NCI-H226 (cell line): ENCODE data around the gene LECT2.

Source experiments
- DNase-seq: peaks from one replicate; pipeline ENCODE4 v3.0.0-alpha.2; 2015

Gene LECT2

DNA sequence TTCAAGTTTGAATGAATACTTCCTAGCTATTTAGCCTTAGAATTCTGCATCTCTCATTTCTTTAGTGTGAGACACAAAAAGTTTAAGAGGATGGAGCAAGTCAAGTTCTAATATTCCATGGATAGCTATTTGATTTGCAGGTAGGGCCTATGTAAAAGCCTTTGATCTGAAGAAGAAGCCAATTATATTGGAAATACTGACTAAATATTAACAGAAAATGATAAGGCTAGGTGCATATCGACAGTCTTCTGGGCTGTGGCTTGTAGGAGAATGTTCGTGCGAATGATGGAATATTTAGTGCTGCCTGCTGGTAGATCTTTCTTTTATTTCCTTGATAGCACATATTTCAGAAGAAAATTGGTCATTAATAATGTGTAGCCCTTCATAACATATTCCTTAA, at the start of gene LECT2:
Gene LECT2, minus strand, starts transcription at position 85 of the 400 bp plus-strand sequence. CDS start 150 bp downstream, outside the sequence.
- DNase-seq = no peak

DNA sequence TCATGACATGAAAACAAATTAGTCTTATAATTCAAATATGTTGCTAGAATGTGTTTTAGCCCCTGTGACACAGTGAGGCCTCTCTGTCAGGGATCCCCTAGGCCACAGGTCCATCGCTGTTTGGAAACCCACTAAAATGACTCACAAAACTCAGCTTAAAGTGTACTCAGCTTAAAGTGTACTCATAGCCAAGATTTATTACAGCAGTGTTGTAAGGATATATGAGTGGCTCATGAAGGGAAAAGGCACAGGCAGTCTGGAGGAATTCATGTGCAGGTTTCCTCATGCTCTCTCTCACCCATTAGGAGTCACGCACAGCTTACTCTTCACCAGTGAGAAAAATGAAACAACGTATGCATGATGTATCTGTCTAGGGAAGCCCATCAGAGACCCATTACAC, 49.7 kb upstream of the LECT2 start:
- DNase-seq = peak; percentile 56

DNA sequence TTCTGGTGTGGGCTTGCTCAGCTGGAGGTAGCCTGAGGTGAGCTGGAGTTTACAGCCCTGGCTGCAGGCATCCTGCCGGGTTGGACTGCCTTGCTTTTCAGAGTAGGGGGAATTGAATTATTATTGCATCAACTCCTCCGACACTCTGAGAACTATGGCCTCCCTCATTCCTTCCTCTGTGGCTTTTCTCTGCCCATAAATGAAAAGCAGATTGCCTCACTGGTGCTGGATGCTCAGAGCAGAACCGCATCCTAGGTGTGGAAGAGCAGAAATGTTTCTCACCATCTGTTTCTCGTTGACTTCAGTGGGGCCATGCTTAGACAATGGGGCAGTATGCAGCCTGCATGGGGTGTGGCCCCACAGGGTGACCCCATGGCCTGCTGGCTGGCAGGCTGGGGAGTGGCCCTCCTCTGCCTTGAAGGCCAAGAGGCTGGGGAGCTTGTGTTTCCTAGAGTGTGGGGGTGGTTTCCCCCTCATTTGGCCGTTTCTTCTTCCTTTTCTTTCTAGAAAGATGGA, 46.7 kb upstream of the LECT2 start:
- DNase-seq = no peak

DNA sequence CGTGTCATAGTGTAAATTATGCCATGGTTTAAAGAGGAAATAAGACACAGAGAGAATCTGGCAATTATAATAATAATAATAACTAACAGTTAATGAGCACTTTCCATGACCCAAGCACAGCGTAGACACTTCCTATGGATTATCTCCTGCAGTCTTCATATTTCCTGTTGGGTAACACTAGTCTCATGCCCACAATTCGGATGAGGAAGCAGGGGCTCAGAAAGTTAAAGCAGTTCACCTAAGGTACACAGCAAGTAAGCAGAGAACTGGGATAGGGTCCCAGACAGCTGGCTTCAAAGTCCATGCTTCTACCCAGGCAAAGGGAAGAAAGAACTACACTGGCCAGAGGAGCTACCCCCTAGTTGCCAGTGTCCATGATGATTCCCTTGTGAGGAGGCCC, 46.1 kb upstream of the LECT2 start:
- DNase-seq = no peak

DNA sequence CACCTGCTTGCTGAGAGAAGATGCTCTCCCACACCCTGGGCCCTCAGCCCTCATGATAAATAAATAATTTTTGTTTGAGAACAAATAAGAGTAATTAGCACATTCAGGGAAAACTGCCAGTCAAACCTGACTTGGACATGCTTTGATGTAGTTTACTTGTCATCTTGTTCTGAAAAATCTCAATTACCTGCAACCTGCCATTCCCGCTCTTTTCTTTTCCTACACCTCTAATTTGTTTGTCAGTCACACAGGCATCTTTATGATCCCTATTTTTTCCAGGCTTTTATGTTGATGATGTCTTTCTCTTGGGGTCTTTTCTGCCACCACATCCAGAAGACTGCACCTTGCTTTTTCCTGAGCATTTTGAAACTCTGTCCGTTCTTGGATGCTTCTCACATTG, 45.4 kb upstream of the LECT2 start:
- DNase-seq = no peak

DNA sequence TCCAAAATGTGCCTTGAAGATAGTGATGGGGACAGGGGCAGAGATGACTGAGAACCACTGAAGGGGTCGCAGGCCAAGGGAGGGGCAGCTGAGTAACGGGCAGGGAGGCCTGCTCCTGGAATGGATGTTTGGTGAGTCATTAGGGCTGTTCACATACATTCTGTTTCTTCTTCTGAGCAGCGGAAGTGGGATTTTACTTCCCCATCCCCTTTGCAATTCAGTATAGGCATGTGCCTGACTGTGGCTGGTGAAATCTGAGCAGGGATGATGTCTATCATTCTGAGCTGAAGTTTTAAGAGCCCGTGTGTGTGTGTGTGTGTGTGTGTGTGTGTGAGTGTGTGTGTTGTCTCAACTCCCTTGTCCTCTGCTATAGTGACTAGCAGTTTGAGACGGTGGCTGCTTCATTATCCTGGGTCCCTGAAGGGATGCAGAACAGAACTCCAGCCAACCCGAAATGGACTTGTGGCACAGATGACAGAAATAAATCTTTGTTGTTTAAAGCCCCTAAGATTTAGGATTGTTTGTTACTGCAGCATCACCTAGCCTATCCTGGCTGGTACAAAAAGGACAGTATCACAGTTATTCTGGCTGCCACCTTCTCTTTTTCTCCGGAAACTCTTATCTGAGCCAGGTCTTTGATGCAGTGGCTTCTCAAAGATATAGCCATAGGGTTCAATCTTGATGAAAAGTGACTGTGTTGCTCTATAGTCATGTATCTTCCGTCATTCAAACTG, 44.8 kb upstream of the LECT2 start:
- peak; percentile 63 for DNase-seq

DNA sequence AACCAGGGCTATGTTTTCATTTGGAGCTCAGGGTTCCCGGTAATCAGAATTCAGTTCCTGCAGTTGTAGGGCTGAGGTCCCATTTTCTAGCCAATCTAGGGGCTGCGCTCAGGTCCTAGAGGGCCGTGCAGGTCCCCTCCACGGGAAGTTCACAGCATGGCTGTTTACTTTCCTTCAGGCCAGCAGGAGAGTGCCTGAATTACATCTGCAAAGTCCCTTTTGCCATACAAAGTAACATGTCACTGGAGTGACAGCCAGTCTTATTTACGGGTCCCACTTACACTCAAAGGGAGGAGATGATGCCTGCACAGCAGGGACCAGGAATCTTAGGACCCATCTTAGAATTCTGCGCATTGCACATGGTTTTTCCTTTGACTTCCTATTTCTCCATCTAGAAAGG, 44.1 kb upstream of the LECT2 start:
- no peak for DNase-seq

DNA sequence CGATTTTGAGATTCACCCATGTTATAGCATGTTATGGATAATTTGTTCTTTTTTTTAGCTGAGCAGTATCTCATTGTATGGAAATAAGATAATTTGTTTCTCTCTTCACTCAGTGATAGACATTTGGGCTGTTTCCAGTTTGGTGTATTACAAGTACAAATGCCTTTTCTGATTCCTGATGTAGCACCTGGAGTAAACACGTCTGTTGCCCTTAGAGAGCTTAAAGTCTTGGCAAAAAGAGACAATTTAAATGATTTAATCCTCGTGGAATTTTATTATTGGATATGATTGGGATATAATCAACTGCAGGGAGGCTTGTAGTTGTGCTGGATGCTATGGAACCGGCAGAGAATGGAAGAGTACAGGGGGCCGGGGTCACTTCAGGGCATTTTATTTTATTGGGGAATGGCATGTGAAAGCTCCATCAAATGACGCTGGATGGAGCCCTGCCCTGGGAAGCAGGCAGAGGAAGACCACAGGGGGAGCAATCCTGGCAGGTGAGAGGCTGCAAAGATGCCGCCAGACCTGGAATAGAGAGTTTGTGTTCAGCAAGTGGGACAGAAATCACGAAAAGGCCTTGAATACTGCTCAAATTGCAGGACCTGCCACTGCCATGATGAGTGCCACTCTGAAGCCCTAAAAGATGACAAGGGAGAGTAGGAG, 43.0 kb upstream of the LECT2 start:
- DNase-seq = no peak

DNA sequence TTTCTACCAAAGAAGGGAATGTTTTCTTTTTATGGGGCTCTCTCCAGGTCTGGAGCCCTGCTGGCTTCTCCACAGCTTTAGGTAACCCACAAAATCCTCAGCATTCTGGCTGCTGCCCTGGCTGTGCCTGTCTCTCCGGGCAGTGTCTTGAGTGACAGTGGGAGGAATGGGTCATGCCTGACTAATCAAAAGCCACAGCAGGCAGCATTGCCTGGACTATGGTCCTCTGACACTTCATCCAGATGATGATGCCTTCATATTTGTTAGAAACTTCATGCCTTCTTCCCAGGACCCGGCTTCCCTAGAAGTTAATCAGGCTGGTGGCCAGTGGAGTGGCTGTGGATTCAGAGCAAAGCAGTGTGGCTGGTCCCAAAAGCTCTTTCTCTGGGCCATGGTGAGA, 41.8 kb upstream of the LECT2 start:
- no peak for DNase-seq

DNA sequence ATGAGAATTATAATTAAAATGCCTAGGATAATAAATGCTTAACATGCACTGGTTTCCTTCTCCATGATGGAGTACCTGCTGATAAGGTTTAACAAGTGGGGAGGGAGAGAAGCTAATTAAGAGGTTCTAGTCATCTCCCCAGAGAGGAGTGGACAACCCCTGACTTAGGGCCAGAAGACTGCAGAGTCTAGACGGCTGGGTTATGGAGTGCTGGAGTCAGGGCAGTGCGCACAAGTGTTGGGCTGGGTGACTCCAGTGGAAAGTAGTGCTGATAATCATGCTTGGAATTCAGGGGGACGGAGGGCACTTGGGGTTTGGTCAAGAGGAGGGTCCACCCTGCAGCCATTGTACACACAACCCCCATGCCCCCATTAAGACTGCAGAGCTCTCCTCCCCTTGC, 41.2 kb upstream of the LECT2 start:
- DNase-seq = no peak

DNA sequence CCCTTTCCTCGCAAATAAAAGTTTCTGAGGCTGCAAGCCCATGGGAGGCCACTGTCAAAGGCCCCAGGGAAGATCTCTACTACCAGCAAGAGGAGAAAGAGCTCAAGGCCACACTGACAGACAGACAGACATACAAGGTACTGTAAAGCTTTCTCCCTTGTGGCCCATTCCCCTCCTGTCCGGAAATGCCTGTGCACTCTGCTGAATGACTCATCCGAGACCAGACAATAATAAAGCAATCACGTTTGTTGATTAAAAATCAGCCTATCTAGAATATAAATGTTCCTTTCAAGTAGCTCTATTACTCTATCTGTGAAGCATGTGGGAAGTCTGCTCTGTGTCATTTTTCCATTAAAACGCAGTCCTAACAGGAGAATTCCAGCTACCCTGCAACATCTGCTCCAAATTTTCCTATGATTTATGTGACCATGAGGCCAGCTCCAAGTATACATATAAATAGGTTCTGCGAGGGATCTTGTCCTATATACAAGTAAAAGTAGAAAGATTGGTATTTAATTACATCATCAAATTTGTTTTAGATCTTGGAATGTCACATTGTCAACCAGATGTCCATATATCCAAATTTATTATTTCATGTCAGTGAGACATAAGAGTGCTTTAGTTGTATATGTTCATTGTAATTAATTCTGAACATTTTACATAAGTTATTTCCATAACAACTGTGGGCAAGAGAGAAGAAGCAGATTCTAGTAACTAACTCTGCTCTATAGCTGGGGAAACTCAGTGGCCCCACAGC, 39.3 kb upstream of the LECT2 start:
- DNase-seq = no peak

DNA sequence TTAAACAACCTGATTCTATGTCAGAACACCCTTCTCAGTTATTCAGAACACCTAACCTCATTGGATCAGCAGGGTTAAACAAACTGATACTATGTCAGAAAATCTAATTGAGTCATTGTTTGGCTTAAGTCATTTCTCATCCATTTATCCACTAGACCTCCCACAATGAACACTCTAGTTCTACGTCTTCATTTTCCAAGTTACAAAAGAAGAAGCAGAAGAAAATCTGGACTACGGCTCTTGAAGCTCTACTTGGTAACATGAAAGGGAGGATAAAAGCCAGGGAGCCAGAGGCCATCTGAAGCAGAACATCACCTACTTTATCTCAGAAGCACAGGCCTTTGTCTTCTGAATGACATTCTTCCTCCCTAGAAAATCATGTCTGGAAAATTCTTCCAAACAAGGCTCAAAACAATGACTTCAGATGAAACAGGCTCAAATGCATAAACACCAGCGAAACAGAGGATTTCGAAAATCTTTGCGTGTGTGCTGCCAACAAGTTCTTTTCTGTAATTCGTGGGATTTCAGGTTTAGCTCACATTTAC, 38.6 kb upstream of the LECT2 start:
- no peak for DNase-seq

DNA sequence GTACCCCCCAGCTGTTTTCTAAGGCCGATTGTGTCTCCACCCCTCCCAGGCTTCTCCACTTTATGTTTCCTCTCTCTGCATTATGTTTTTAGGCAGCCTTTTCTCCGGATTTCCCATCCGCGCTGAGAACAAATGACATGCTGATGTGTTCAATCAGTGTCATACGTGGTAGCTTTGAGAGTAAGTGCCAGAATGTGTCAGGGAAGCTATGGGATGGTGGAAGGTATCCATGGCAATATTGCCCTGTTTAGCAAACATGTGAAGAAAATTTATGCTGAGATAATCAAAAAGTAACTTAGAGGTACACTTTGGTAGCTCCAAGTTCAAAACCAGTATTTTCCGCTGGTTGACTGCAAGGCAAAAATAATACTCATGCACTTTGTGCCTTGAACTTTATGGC, 36.6 kb upstream of the LECT2 start:
- no peak for DNase-seq

DNA sequence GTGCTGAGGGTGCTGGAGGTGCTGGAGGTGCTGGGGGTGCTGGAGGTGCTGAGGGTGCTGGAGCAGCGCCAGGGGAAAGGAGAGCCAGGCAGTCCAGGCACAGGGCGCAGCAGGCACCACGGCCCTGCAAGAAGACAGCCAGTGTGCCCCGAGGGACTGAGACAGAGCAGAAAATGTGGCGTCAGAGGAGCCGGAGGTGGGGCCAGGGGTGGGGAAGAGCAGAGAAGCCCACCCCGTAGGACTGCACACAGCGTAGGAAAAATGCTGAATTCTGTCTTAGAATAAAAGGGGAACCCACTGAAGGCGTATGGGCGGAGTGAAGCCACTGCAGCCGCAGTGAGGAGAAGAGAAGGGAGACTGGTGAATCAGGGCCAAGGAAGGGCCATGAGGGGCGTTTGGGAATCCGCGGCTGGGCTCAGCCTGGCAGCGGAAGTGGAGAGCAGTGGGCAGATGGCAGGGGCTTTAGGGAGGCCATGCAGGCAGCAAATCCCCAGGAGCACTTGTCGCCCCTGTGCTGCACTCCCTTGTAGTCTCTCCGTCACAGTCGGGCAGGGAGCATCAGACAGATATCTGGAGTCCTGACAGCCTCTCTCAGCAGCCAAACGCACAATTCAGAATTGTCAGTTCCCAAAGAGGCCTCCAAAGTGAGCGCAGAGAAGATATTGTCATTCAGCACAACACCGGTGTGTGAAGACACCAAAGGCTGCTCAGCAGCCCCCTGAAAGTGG, 35.9 kb upstream of the LECT2 start:
- DNase-seq = no peak

DNA sequence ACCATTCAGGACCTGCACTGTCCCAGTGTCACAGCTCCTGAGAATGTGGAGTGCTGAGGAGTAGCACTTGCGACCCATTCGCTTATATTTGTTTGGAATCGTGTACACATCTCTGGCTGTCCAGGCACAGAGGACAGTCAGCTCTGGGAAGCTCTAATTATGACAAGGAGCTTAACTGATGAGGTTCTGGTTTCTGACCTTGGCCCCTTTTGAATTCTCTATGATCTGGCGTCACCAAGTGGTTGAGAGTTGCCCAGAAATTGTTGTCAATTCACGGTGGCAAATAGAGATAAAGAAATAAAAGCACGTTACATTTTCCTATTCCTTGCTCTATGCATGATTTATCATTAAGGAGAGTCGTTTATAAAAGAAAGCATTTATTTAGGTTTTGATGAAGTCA, 34.9 kb upstream of the LECT2 start:
- DNase-seq = no peak

DNA sequence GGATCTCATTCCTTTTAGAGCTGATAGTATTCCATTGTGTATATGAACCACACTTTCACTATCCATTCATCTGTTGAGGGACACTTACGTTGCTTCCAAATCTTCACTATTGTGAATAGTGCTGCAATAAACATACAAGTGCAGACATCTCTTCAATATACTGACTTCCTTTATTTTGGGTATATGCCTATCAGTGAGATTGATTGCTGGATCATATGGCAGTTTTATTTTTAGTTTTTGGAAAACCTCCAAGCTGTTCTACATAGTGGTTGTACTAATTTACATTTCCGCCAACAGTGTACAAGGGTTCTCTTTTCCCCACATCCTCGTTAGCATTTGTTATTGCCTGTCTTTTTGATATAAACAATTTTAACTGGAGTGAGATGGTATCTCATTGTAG, 33.8 kb upstream of the LECT2 start:
- no peak for DNase-seq

DNA sequence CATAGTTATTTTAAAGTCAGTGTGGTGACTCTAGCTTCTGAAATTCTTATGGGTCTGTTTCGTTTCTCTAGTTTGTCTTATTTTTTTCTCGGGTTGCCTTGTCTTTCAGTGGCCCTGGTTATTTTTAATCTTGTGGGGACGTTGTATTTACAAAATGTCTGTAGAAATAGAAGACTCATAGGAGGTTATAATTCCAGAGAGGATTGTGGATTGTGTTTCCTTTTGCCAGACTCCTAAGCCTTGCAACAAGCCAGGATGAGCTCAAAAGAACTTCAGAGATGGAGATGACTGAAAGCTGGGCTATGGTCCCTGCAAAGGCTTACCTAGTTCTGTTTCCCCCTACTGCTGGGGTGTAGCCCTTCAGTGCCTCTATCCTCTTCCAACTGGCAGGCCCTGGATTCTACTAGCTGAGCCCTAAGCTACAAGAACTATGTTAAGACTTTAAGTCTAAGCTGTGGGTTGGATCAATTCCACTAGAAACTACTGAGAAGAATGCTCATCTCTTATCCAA, 32.2 kb upstream of the LECT2 start:
- no peak for DNase-seq

DNA sequence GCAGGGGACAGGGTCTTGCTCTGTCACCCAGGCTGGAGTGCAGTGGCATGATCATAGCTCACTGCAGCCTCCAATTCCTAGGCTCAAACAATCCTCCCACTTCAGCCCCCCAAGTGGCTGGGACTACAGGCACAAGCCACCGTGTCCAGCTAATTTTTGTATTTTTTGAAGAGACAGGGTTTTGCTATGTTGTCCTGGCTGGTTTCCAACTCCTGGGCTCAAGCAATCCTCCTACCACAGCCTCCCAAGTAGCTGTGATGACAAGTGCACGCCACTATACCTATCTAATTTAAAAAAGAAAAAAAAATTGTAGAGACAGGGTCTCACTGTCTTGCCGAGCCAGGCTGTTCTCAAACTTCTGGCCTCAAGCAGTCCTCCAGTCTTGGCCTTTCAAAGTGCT, 31.6 kb upstream of the LECT2 start:
- DNase-seq = no peak

DNA sequence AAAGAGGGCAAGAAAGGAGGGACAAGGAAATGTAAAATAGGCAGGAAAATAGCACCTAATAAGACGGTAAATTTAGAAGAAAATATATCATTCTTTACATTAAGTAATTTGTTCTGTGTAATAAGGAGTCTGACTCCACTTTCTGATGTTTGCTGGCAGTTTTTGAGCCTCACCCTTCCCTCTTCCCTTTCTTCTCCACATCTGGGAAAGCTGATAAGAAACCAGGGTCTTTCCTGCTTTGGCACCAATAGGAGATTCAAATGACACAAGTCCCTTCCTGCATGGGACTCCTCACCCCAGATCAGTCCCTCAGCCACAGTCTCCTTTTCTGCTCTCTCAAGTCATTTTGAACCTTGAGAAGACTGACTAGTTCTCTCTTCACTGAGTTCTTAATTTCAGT, 31.2 kb upstream of the LECT2 start:
- DNase-seq = no peak

DNA sequence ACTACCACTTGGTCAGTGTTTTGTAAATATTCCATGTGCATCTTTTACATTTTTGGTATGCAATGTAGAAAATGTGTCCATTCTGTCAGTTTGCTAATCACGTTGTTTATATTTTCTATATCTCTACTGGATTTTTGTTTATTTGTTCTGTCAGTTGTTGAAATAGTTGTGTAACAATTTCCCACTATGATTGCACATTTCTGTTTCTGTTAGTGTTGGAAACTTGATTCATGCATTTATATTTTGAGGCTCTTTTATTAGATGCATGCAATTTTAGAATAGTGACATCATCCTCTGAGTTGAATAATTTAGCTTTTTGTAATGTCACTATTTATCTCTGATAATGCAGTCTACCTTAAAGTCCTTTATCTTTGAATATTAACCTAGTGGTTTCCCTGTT, 25.8 kb upstream of the LECT2 start:
- no peak for DNase-seq

DNA sequence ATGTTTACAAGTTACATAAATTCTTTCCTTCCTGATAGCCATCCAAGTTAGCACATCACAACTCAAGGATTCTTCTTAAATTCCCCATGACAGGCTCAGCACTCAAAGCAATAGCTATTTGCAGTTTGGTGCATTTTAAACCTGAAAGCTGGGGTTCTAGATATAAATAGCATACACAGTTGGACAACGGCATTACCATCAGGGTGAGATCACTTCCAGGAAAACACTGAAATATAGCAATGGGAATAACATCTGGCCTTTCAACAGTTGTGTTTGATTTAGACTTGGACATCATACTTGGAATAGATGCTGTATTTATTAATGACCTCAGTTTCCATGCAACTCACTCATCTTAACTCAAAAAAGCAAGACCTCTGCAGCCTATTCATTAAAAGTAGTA, 24.7 kb upstream of the LECT2 start:
- DNase-seq = no peak

DNA sequence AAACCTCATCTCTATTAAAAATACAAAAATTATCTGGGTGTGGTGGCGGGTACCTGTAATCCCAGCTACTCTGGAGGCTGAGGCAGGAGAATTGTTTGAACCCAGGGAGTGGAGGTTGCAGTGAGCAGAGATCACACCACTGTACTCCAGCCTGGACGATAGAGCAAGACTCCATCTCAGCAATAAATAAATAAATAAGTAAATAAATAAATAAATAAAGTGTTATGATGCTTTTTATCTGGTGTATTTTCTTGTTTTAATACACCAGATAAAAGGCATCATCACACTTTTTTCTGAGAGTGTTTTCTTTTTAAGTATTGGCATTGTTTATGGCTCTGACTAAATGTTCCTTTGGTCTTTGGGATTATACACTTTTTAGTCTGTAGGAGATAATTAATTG, 24.2 kb upstream of the LECT2 start:
- DNase-seq = no peak

DNA sequence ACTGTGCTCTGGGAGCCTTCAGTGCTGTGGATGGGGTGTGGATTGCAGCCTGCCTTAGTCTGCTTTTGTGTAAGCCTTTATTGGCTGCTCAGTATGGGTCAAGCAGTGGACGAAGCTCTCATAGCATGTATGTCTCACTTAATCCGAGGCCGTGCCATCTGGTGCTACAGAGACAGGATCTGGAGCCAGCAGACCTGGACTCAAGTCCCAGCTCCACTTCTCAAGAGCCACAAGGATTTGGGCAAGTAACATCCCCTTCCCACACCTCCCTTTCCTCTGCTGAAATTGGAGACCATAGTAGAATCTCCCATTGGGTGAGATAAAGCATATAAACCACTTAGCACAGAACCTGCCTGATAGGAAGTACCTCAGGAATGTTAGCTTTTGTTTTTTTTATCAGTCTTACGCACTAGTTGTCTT, 23.4 kb upstream of the LECT2 start:
- no peak for DNase-seq
